Superior temporal gyrus (tissue), 1 donor: ENCODE data around the gene CCDC175.

Experiments
- DNase-seq: peaks from one replicate; pipeline ENCODE4 v3.0.0-alpha.2; 2016; ENCODE audit errors: extremely low spot score

CCDC175 gene

GRCh38 chr14:59540852-59541251, 35.8 kb downstream of the CCDC175 start:
- DNase-seq = no peak

GRCh38 chr14:59538936-59539335, 37.7 kb downstream of the CCDC175 start:
- DNase-seq = no peak

- DNase-seq = no peak
Observed at GRCh38 chr14:59537476-59537875, 39.1 kb downstream of the CCDC175 start.

GRCh38 chr14:59534361-59534987, 42.1 kb downstream of the CCDC175 start:
- DNase-seq = no peak

- no peak for DNase-seq
Observed at GRCh38 chr14:59532419-59532818, 44.2 kb downstream of the CCDC175 start.

- no peak for DNase-seq
Observed at GRCh38 chr14:59530349-59530748, 46.3 kb downstream of the CCDC175 start.

GRCh38 chr14:59529189-59529588, 47.4 kb downstream of the CCDC175 start:
- DNase-seq = no peak

GRCh38 chr14:59520224-59520623, 56.4 kb downstream of the CCDC175 start:
- no peak for DNase-seq

GRCh38 chr14:59511916-59512575, 64.6 kb downstream of the CCDC175 start:
- no peak for DNase-seq

- no peak for DNase-seq
Observed at GRCh38 chr14:59510966-59511365, 65.6 kb downstream of the CCDC175 start.

- DNase-seq = no peak
Observed at GRCh38 chr14:59510001-59510400, 66.6 kb downstream of the CCDC175 start.

GRCh38 chr14:59509101-59509500, 67.5 kb downstream of the CCDC175 start:
- no peak for DNase-seq

GRCh38 chr14:59507752-59508103, 68.9 kb downstream of the CCDC175 start:
- no peak for DNase-seq

GRCh38 chr14:59507063-59507751, 69.4 kb downstream of the CCDC175 start:
- DNase-seq = peak; percentile 57

- DNase-seq = no peak
Observed at GRCh38 chr14:59503256-59503655, 73.4 kb downstream of the CCDC175 start.

GRCh38 chr14:59500732-59501131, 75.9 kb downstream of the CCDC175 start:
- no peak for DNase-seq

- DNase-seq = no peak
Observed at GRCh38 chr14:59492384-59492783, 84.2 kb downstream of the CCDC175 start.

GRCh38 chr14:59490756-59491155, 85.9 kb downstream of the CCDC175 start:
- DNase-seq = no peak

GRCh38 chr14:59484639-59485175, 91.9 kb downstream of the CCDC175 start:
- DNase-seq = no peak

- DNase-seq = peak; percentile 97
Observed at GRCh38 chr14:59483819-59484638, 92.6 kb downstream of the CCDC175 start, which contains the start of the genes JKAMP and L3HYPDH. Gene JKAMP, plus strand, starts transcription at chr14:59484517. Its CDS starts 73 bp downstream, at chr14:59484590. Gene L3HYPDH, minus strand, starts transcription at chr14:59484408. Its CDS starts 92 bp downstream, at chr14:59484316.

GRCh38 chr14:59483363-59483762, 93.2 kb downstream of the CCDC175 start:
- no peak for DNase-seq
